HG03103 (cell line): Measurements from ENCODE around the gene CYB561D1.

Experiments
- ATAC-seq: cut with Tn5 transposase; IDR thresholded peaks from one replicate; pipeline ENCODE4 v1.9.1; 2021; ENCODE audit warnings: low read depth; ENCODE audit not compliant: unreplicated experiment

The CYB561D1 gene

GRCh38 chr1:109527098-109527811 lies 33.4 kb downstream of the CYB561D1 start:
- ATAC-seq: no peak

GRCh38 chr1:109527846-109528695 lies 34.2 kb downstream of the CYB561D1 start:
- ATAC-seq: no peak

DNA sequence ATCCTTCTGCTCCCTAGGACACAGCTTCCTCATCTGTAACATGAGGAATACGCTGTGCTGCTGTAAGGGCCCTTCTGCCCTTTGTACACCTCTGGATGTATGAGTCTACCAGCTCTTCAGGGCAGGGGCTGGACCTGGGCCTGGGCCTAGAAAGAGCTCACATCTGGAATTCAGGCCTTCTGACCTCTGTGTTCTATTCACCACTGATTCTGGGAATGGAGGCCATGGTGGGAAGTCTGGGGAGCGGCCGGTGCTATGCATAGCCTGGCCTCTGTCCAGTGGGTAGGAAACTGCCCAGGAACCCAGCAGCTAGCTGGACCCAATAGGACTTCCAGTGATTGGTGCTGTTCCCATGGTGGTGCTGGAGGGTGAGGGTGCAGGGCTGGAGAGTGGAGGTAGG lies 34.8 kb downstream of the CYB561D1 start:
- no peak for ATAC-seq

DNA sequence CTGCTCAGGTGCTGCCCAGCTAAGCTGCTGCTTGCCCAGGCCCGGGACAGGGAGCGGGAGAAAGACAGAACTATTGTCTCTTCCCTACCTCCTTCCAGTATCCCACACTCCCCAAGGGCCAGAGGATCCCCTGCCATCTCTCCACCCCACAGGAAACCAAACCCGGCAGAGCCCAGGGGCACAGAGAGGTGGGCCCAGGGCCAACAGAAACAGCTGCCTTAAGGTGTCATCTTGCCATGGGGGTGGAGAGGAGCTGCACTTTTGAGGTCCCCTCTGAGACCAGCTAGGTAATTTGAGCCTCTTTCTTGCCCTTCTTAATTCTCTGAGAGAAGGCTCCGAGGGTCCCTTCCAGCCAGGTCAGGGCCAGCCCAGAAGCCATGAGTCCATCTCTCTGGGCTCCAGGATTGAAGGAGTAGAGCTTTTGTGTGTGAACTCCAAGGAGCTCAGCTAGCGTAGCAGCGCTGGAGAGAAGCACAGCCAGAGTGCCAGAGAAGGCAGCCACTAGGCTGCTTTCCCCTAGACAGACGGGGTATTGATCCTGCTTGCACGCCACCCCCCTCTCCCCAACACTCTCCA lies 36.1 kb downstream of the CYB561D1 start:
- ATAC-seq: no peak

DNA sequence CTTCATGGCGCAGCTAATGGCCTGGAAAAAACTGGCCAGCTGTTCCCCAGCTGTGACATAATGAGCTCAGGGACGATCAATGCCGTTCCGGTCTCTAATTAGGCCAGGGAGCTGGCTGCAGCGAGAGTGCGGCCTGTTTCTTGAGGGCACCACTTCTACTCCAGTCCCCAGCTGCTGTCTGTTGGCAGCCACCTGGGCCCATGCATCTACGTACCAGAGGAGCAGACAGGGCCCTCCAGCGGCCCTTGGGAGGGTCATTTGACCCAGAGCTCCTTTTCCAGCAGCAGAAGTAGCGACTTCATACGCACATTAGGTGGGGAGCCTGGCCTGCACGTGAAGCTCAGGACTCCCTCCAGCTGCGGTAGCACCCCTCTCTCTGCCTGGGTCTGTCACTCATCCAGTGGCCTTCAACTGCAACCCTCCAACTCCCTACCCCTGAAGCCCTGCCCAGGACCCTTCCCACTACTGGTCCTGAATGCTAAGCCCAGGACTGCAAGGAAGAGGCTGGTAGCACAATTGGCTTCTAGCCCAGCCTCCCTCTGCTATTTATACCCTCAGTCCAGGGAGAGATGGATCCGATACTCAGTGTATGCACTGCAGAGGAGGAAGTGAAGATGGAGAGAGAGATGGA lies 36.7 kb downstream of the CYB561D1 start:
- no peak for ATAC-seq

GRCh38 chr1:109531380-109531779 lies 37.5 kb downstream of the CYB561D1 start:
- ATAC-seq: no peak

DNA sequence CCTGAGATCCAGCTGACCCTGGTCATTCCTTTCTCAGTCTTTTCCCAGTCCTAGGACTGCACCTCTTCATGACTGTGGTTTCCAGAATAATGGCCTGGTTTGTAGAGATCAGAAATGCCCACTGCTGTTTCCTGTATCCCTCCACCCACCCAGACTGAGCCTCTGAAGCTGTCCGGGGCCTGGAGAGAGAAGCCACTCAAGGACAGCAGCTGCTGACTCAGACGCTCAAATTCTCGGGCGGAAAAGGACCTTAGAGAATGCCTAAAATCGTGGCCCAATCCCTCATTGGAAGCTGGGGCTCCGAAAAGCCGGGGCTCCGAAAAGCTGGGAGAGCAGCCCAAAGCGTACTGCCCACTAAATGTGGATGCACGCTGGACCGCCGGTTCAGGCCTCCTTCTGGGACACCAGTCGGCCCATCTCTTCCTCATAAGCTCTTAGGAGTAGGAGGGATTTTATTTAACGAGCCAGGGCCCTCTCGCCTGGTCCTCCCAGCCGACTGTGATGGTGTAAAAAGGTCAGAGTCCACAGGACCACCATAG lies 38.0 kb downstream of the CYB561D1 start:
- ATAC-seq: no peak

- ATAC-seq: peak; percentile 62
These were observed 38.7 kb downstream of the CYB561D1 start for GRCh38 chr1:109532365-109533136.

- no peak for ATAC-seq
These were observed 40.5 kb downstream of the CYB561D1 start for GRCh38 chr1:109534307-109534858.

GRCh38 chr1:109535481-109535880 lies 41.6 kb downstream of the CYB561D1 start:
- ATAC-seq: no peak

DNA sequence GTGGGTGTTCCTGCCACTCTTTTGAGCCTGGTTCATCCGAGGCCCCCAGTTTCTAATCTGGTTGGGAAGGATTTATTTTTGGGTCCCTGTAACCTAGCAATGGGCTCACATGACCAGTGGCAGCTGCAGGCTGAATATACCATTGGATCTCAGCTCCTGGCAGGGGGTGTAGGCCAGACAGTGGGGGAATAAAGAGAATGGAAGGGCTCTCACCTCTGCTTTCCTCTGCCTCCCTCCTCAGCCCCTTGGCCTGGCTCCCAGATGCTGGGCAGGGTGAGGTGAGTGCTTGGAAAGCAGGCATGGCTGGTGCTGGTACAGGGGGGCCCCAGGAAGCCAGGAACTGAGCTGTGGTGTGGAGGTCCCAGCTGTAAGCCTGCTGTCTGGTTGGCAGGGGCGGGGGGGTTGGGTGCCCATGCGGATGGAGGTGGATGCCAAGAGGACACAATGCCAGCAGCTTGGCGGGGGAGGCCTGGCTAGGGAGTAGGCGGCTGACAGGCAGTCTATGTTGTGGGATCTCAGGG lies 42.1 kb downstream of the CYB561D1 start:
- no peak for ATAC-seq

GRCh38 chr1:109537450-109538178 lies 43.7 kb downstream of the CYB561D1 start:
- ATAC-seq: no peak

GRCh38 chr1:109538827-109539555 lies 45.1 kb downstream of the CYB561D1 start:
- ATAC-seq: no peak

DNA sequence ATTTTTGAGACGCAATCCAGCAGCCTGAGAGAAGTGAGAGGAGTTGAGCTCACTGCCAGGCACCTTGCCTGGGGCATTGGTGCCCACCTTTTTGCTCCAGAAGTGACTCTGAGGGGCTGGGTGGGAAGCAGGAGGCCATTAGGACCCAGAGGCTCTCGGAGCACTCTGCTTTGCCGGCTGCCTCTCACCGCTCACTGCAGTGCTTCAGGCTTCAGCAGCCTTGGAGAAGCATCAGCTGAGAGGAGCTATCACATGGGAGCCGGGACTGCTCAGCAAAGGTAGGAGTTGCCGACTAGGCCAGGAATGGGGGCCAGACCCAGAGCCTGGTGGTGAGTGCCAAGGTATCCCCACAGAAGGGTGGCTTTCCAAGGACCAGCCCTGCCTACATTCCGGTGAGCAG lies 45.8 kb downstream of the CYB561D1 start, which contains the start of gene GPR61:
Gene GPR61 (plus strand): TSS at position 197 of the 400 bp plus-strand sequence. CDS start 3,151 bp downstream, outside the sequence.
- ATAC-seq: no peak

DNA sequence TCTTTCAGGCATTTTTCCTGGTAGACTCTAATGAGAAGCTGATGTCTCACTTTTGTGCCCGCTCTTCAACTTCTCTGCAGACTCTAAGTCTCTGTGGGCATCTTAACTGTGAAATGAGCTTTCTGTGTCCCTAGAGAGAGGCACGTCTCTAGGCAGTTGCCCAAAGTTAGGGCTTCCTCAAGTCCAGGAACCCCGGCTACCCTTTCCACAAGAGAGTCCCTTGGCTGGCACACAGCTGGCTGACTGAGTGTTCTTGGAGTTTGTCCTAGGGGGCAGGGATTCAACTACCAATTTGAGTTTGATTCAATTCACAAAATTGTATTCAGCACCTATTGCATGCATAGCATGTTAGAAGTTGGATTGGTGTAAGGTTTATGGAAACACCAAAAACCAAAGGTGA lies 47.2 kb downstream of the CYB561D1 start:
- ATAC-seq: no peak

DNA sequence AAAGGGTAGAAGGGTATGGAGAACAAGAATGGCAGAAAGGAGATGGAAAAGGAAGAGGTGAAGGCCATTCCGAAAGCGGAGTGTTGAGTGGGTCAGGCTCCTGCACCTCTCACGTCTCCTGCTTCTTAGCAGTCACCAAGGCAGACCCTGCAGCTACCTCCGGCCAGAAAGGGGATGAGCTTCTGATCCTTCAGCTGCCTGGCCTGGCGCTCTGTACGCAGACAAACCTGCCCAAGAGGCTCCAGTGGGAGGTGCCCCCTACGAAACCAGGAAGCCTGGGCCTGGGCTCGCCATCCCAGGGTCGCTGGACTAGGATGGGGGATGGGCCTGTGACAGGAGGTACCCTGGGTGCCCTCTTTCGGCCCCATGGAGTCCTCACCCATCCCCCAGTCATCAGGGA lies 48.8 kb downstream of the CYB561D1 start:
- ATAC-seq: no peak

GRCh38 chr1:109543283-109543987 lies 49.5 kb downstream of the CYB561D1 start:
- ATAC-seq: no peak
